GM12801 (cell line): ENCODE data around the gene FBXL4.

Experiments used
- TF ChIP-seq, protein P1 (sequence below): IDR thresholded peaks from one replicate; pipeline ENCODE4 v1.5.1; 2011; ENCODE audit warnings: control low read depth; ENCODE audit not compliant: insufficient read length; ENCODE audit errors: extremely low read depth

The FBXL4 gene

DNA sequence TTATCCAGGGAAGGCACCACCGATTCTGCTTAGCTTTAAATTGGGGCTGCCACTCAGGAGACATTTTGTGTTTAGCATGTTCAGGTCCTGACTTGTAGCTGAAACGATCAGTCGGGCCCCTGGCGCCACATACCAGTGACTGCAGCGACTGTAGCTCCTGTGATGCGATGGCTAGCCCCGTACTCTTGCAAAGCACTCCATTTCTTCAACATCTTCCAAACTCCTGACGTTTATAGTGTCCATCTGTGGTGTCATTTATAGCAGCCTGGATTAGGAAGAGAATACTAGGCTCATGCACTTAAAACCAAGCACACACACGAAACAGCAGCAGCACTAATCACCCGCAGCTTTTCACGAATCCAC is 100.3 kb downstream of the FBXL4 start:
- TF ChIP-seq, protein P1, sequence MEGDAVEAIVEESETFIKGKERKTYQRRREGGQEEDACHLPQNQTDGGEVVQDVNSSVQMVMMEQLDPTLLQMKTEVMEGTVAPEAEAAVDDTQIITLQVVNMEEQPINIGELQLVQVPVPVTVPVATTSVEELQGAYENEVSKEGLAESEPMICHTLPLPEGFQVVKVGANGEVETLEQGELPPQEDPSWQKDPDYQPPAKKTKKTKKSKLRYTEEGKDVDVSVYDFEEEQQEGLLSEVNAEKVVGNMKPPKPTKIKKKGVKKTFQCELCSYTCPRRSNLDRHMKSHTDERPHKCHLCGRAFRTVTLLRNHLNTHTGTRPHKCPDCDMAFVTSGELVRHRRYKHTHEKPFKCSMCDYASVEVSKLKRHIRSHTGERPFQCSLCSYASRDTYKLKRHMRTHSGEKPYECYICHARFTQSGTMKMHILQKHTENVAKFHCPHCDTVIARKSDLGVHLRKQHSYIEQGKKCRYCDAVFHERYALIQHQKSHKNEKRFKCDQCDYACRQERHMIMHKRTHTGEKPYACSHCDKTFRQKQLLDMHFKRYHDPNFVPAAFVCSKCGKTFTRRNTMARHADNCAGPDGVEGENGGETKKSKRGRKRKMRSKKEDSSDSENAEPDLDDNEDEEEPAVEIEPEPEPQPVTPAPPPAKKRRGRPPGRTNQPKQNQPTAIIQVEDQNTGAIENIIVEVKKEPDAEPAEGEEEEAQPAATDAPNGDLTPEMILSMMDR = no peak

GRCh38 chr6:98846021-98846380 is 101.7 kb downstream of the FBXL4 start:
- TF ChIP-seq, protein P1 = no peak

- TF ChIP-seq, protein P1 = no peak
Measured at GRCh38 chr6:98845211-98846020, 102.3 kb downstream of the FBXL4 start.

GRCh38 chr6:98844244-98845210 is 103.2 kb downstream of the FBXL4 start:
- TF ChIP-seq, protein P1 = no peak

DNA sequence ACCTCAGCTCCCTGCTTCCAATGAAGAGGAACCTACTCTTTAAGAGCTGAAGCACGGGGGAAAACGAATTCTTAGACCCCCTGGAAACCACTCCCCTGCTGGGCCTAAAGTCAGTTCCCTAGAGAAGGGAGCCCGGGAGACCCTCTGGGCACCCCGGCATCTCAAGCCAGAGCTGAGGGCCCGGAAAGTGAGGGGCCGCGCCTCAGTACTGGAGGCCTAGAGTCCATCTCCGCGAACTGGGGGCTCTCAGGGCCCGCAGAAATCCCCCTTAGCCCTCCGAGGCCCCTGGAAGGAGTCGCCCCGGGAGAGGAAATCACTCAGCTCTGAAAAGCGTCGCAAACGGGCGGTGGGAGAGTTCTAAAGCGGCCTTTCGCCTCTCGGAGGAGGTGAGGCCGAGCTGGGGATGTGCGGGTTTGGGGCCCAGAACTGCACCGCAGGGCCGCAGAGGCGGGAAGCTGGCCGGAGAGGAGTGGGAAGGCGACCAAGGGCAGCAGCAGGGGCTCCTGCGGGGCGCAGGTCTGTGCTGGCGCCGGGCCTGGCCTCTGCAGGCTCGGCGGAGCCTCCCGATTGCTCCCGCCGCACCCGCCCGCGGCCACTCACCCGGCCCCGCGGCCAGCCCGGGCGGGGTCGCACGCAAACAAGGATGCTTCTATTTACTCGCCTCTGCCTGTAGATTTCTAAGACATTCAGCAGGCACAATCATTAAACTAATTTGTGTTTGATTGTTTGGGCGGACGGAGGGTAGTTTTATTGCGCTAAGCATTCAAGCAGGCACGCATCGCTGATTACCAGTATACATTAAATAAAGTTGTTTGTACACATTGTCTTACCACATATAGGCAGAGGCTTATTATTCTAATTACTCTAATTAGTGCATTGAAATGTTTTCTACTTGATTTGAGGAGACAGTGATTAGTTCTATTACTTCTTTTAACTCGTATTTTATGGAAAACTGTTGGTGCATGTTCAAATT is 104.2 kb downstream of the FBXL4 start:
- TF ChIP-seq, protein P1 = no peak

GRCh38 chr6:98842342-98843180 is 105.2 kb downstream of the FBXL4 start:
- TF ChIP-seq, protein P1 = no peak
